ENCODE results near the gene KCNE2.
"Not testable (repeated sequence)": the region's sequence is repeated elsewhere in the genome, so short reads cannot be mapped to it uniquely, and the experiment has no call there.

KCNE2 gene

DNA sequence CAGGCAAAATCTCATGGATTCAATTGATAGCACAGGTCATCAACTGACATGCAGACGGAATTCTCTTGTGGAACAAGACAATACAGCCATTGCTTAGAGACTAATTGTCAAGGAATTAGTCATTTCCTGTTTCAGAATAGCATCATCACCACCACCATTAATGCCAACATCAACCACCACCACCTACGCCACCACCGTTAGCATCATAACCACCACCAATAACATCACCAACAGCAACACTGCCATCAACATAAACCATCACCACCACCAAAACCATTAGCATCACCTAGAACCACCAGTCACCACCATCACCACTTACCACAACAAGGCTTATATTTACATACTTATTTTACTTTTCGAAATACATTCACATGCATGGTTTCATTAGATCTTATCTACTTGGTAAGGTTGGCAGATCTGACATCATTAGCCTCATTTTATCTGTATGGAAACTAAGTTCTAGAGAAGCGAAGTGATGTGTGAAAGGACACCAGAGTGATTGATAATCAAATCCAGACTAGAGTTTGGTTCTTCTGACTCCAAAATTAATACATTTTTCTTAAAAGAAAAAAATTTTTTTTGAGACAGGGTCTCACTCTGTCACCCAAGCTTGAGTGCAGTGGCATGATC is 53.8 kb downstream of the KCNE2 start:
- not testable (repeated sequence) for DNase-seq

Data from hippocampal formation (tissue), 2 donors.